OCI-LY3 (cell line): ENCODE results near the gene PRSS50.

Source experiments
- EZH2phosphoT487 ChIP-seq: fragments of 200-600 bp; shearing (Covaris generic); IDR thresholded peaks from 2 replicates; pipeline ENCODE4 v1.6.1; 2018; ENCODE audit warnings: antibody characterized with exemption, mixed run types, low read depth
- TF ChIP-seq, protein P1 (sequence below): fragments of 200-600, 300-600 bp; sonication (generic); IDR thresholded peaks from 2 replicates; pipeline ENCODE4 v1.5.1; 2014; ENCODE audit warnings: antibody characterized with exemption, low read length, low read depth

- TF ChIP-seq, protein P1, sequence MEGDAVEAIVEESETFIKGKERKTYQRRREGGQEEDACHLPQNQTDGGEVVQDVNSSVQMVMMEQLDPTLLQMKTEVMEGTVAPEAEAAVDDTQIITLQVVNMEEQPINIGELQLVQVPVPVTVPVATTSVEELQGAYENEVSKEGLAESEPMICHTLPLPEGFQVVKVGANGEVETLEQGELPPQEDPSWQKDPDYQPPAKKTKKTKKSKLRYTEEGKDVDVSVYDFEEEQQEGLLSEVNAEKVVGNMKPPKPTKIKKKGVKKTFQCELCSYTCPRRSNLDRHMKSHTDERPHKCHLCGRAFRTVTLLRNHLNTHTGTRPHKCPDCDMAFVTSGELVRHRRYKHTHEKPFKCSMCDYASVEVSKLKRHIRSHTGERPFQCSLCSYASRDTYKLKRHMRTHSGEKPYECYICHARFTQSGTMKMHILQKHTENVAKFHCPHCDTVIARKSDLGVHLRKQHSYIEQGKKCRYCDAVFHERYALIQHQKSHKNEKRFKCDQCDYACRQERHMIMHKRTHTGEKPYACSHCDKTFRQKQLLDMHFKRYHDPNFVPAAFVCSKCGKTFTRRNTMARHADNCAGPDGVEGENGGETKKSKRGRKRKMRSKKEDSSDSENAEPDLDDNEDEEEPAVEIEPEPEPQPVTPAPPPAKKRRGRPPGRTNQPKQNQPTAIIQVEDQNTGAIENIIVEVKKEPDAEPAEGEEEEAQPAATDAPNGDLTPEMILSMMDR = no peak
- no peak for TF ChIP-seq EZH2phosphoT487
Observed at GRCh38 chr3:46749129-46749528, 31.5 kb upstream of the PRSS50 start.
